ENCODE measurements around the gene PPP2R5C.
A peak's percentile ranks its signal among the peaks of the same experiment; 100 is the strongest.

Gene PPP2R5C

DNA sequence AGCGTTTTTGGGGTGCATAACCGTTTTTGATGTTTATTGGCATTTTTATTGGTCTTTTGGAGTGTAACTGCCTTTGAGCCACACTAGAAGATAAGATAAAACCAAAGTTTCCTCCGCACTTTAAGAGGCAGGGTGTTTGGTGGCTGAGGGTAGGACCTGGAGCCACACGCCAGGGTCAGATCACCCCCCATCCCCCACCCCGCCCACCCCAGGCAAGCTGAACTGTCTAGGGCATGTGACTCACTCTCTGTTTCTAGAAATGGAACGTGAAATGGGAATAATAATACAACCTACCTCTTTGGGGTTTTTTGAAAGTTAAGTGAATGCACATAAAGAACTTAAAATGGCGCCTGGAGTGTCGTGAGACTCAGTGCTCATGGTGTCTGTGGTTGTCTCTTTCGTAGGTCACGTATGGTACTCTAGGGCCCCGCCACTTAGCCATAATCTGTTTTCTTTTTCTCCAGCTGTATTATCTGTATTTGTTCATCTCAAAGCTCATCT lies 56.0 kb downstream of the PPP2R5C start:
- POLR2A ChIA-PET: no interaction called here

DNA sequence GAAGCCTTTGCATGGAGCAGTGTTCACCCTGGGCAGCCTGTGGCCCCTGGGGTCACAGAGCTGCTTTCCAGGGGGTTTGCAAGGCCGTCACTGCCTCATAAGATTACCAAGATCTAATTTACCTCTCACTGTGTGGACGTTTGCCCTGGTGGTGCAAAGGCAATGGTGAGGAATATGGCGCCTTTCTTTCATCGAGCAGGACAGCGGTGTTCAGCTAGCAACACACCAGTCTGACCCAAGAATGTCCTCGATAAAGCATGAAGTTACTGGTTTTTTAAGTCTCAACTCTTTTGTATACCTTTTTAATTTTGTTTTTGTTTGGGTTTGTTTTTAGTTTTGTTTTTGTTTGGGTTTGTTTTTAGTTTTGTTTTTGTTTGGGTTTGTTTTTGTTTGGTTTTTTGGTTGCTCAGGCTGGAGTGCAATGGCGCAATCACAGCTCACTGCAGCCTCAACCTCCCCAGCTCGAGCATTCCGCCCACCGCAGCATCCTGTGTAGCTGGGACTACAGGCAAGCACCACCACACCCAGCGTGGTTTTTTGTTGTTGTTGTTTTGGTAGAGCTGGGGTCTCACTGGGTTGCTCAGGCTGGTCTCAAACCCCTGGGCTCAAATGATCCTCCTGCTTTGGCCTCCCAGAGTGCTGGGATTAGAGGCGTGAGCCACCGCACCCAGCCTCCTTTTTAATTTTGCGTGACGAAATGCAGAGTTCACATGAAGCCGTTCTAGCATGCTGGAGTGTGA lies 57.9 kb downstream of the PPP2R5C start:
- no peak for TF ChIP-seq CTCF (IDR thresholded peaks at IDR 0.05; ENCODE audit: control extremely low read depth, extremely low read depth, low read depth, missing control alignments)
- ChIA-PET CTCF (interaction anchor here (0.6 to 2.1 kb wide), 4 partner anchors 10 to 48 kb away, joined by 3 to 13 read pairs (median 5); no protein-coding TSS in a partner anchor), POLR2A (no interaction called here)
- no peak for DNase-seq (ENCODE audit: extremely low spot score)

More for the DNA sequence above, 56.0 kb downstream of the PPP2R5C start:
- no peak for DNase-seq (ENCODE audit: extremely low spot score)
- CTCF ChIA-PET: interaction anchor here (1.2 to 1.6 kb wide), 2 partner anchors 44 to 46 kb away, joined by 3 to 4 read pairs; no protein-coding TSS in a partner anchor
- TF ChIP-seq CTCF (IDR thresholded peaks at IDR 0.05; ENCODE audit: control extremely low read depth, extremely low read depth, low read depth, missing control alignments): no peak

DNA sequence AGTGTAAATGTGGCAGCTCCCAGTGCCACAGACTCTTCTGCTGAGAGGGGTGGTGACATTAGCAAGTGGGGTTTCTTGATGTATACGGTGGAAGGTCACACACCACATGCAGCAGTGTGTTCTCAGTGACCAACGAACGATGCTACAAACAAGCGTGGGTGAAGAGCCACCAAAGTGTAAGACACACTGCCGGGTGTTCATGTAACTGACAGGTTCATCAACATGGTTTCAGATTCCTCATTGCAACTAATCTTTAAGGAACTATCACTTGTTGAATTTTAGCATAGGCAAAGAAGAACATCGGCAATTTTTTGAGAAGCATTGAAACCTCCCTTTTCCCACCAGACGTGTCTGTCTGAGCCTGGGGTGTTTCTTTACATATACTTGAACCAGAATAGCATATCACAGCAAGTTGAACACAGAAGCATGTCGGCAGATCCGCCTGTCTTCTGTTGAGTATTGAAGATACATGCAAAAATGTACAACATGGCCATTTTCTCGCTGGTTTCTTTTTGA lies 58.8 kb downstream of the PPP2R5C start:
- DNase-seq (ENCODE audit: extremely low spot score): peak; percentile 43
- CTCF ChIA-PET: interaction anchor here (1.4 to 2.1 kb wide), 3 partner anchors 16 to 49 kb away, joined by 3 to 13 read pairs (median 6); no protein-coding TSS in a partner anchor
- POLR2A ChIA-PET: no interaction called here
- TF ChIP-seq CTCF (IDR thresholded peaks at IDR 0.05; ENCODE audit: control extremely low read depth, extremely low read depth, low read depth, missing control alignments): no peak

- ChIA-PET CTCF (interaction anchor here (1.1 kb wide), 1 partner anchor 50 kb away, joined by 5 read pairs; no protein-coding TSS in a partner anchor), POLR2A (no interaction called here)
- no peak for TF ChIP-seq CTCF (IDR thresholded peaks at IDR 0.05; ENCODE audit: control extremely low read depth, extremely low read depth, low read depth, missing control alignments)
- no peak for DNase-seq (ENCODE audit: extremely low spot score)
These were observed 60.0 kb downstream of the PPP2R5C start for GRCh38 chr14:101821528-101821927.

GRCh38 chr14:101823066-101823465 lies 61.6 kb downstream of the PPP2R5C start:
- ChIA-PET POLR2A (interaction anchor here (1.1 to 2.0 kb wide), 3 partner anchors 8 to 13 kb away, joined by 4 to 11 read pairs (median 8); no protein-coding TSS in a partner anchor), CTCF (interaction anchor here (1.1 to 3.8 kb wide), 7 partner anchors 9 to 52 kb away, joined by 3 to 32 read pairs (median 9); no protein-coding TSS in a partner anchor)
- DNase-seq (ENCODE audit: extremely low spot score): no peak
- TF ChIP-seq CTCF (IDR thresholded peaks at IDR 0.05; ENCODE audit: control extremely low read depth, extremely low read depth, low read depth, missing control alignments): no peak

GRCh38 chr14:101823511-101824120 lies 62.1 kb downstream of the PPP2R5C start:
- ChIA-PET POLR2A (interaction anchor here (0.7 to 2.0 kb wide), 4 partner anchors 8 to 21 kb away, joined by 3 to 11 read pairs (median 6); no protein-coding TSS in a partner anchor), CTCF (interaction anchor here (1.1 to 3.8 kb wide), 8 partner anchors 9 to 60 kb away, joined by 3 to 32 read pairs (median 8); no protein-coding TSS in a partner anchor)
- peak; percentile 41 for DNase-seq (ENCODE audit: extremely low spot score)
- no peak for TF ChIP-seq CTCF (IDR thresholded peaks at IDR 0.05; ENCODE audit: control extremely low read depth, extremely low read depth, low read depth, missing control alignments)

Measured in GM10248 (cell line).